Measurements from ENCODE around the gene CEP104.

The CEP104 gene

DNA sequence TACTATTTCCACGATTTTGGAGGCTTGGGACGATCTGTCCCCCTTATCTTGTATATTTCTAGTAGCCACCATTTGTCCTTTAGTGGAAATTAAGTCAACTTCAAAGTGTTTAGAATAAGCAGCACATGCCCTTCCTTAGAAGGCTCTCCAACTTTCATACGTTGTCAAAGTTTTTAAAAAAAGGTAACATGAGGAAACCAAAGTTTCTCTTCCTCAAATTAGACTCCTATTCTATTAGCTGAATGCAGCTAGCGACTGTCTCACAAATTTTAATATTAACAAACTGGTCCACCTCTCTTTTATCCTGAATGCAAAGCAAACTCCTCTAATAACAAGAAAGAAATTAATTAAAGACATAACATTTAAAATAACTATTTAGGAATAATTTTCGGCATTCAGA lies 36.2 kb upstream of the CEP104 start:
- no peak for DNase-seq

DNA sequence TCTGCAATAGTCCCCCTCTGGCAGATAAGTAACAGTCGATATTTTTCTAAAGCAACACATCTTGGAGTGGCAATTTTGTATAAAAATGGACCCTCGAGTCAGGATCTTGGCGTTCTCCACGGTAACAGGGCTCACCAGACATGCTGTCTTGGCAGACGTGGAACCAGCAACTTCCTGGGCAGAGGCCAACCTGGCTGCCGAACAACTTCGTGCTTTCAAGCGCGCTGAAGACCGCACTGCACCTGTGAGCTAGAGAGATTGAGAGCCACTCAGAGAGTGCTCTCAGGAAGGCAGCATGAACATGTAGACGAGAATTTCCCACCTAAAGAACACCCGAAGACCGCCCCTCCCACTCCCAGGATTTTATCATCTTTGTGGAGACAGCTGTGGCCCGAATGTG lies 35.7 kb upstream of the CEP104 start:
- DNase-seq = no peak

DNA sequence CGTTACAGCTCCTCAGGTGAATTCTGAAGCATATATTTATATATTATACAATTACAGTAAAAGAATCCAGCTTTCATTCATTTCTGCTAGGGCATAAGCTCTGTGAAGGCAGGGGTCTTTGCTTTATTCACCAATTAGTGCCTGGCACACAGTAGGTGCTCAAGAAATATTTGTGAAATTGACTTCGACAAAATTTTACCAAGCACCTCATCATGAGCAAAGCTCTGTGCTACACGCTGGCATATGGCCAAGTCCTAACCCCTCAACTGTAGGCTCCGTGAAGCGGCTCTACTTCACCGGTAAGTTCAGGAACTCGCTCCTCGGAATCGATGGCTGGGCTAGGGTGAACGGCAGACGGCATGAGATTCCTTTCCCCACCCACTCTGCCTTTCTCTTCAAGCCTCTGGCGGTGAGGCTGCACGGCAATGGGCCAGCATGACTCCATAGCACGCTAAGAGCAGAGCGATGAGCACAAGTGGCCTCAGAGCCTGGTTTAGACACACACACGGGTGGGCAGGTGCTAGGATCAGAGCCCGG lies 34.4 kb upstream of the CEP104 start:
- DNase-seq = no peak

DNA sequence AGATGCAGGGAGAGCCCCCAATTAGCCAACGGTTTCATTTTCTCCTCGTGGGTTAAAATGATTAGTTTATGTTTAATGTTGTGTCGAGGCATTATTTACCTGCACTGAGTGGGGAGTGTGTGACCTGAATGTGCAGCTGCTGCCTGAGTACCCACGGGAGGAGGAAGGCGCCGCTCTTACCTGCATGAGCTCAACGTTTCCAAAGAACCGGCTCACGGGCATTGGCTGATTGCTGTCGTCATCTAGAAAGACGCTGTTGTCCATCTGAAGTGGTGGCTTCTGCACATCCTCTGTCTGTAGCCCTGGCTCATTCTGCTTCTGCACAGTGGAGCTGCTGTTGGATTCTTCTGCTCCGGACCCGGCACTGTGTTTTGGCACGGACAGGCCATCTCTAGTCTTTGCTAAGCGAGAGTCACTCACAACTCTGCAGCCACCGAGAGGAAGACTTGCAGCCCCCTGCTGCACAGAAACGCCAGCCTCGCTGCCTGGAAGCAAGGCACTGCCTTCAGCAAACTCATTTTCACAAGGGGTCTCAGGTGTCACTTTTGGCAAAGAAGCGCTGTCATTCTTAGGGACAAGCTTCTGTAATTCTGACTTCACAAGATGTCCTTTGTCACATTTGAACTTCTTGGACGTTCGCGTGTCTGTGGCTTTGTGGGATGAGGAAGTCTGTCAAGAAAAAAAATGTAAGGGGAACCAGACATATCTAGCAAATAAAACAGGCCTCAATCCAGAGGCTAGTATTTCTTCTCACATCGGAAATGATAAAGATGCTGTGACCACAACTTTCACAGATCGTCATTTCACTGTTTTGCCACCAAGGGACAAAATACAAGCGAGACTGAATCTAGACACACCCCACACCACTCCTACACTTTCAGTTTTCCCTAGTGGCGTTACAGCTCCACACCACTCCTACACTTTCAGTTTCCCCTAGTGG lies 33.6 kb upstream of the CEP104 start:
- DNase-seq = peak; percentile 69

DNA sequence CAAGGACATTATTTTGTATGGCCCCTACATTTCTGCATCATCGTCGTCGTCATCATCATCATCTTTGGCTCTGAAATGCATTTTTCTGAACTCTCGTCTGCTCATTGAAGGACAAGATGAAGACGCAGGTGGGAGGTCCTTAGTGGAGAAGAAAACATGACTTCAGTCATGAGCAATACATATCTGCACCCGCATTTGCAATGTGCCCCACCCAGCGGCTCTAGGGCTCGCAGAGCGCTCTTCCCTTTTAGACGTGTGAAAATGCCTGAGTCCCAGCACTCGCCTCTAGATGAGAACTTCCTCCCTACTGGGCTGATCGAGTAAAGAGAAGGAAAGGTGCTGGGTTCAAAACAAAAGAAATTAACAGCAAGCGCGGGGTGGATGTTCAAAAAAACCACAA lies 32.9 kb upstream of the CEP104 start:
- DNase-seq = peak; percentile 53

DNA sequence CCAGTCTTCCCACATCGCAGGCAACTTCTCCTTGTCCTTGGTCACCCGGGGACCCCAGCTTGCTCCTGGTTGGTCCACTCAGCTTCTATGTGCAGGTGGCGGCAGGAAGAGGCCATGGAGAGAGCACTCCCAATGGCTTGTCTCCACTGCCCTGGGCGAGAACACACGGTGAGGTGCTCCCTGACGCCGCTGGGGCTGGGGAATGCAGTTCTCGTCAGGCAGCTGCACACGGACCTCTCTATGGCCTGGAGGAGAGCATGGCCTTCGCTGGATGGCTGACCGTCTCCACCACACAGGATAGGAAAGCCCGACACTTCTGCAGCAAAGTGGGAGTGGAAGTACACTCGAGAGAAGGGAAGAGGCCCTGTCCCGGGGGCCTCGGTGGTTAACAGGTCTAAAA lies 31.3 kb upstream of the CEP104 start:
- no peak for DNase-seq

DNA sequence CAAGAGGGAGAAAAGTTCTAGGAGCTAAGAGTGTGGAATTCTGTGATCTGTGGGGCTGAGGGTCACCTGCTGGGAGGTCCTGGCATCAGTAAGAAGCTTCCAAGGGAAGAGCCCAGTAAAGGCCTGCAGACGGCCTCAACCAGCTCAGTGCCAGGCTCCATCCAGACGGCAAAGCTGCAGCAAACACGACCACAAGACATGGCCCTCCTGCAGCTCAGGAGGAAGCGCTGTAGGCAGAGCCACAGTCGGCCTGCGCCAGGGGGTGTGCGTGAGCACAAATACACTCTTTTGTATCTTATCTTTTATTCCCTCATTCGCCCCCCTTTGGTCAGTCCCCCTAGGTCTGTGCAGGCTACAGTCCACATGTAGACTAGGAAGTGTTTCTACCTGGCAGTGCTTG lies 29.7 kb upstream of the CEP104 start:
- DNase-seq = no peak

DNA sequence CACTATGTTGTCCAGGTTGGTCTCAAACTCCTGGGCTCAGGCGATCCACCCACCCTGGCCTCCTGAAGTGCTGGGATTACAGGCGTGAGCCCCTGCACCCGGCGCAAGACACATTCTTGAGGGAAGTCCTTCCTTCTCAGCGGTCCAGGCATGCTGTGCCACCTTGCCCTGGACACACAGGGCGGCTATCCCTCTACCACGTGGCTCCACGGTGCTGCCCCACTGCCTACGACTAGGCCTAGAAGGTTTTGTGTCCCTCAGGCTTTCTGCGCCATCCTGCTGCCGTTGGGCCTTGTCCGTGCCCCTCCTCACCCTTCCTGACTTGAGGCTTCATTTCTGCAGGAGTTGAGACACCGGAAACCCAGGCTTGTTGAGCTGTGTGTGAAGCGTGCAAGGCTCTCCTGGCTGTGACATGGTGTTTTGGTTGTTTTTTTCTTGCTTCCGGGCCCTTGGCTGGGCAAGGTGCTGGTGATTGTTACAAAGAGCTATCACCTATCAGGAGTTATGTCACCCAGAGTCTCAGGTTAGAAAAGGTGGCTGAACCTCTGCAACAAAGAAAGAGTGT lies 29.2 kb upstream of the CEP104 start:
- no peak for DNase-seq

DNA sequence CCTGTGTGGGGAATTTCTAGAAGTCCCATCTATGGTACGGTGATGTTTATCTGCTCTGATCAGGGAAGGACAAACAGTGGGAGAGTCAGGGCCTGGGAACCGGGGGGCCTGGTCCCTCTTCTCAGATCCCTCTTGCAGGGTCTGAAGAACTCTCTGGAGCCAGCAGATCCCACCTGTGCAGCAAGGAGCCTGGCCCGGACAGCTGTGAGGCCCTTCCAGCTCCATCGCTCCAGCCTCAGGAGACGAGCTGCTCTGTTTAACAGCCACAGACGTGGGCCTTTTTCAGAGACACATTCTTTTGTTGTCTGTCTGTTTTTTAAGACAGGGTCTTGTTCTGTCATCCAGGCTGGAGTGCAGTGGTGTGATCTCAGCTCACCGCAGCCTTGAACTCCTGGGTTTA lies 28.6 kb upstream of the CEP104 start:
- DNase-seq = no peak

DNA sequence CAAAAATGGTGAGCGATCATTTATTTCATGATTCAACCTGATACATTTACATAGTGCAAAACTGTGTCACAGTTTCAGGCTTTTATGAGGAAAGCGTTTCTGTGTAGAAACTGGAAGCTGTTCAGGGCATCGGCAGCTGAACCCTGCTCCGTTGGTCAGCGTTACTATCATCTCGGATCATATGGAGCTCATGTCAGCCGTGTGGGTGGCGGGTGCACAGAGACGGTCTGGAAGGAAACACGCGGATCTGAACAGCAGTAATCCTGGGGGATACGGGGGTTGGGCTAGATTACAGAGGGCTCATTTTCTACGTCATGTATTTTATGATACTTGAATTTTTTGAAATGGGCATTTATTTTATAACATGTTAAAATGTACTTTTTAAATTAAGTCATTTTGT lies 28.0 kb upstream of the CEP104 start:
- DNase-seq = no peak

DNA sequence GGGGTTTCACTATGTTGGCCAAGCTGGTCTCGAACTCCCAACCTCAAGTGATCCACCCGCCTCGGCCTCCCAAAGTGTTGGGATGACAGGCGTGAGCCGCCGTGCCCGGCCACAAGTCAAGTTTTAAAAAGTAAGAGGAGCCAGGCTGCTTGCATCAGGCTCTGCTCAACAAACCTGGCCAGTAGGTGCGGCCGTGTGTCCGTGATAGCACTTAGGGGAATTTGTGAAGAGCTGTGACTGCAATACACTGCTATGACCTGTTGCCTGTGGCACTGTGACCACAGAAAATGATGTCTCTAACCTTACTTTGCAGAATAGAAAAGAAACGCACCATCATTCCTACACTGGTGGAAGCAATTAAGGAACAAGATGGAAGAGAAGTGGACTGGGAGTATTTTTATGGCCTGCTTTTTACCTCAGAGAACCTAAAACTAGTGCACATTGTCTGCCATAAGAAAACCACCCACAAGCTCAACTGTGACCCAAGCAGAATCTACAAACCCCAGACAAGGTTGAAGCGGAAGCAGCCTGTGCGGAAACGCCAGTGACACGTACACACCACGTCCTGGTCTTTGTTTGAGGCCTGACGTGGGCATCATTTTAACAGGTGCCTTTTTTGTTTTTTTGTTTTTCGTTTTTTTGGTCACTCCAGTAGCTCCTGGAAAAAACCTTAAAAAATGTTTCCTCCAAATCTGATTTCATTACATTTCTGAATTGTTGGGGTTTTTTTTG lies 26.3 kb upstream of the CEP104 start:
- DNase-seq = peak; percentile 61

DNA sequence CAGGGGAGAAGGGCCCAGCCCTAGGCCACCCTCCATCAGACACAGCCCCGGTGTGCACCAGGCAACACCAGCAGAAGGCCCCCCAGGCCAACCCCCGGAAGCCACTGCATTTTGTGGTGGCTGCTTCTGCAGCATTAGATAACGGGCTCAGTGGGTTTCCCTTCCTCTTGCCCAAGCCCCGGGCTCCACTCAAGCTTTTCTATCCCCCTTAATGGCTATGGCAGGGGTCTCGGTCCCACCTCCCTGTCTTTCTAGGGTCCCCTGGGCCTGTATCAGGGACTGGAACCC lies 24.1 kb upstream of the CEP104 start:
- no peak for DNase-seq

DNA sequence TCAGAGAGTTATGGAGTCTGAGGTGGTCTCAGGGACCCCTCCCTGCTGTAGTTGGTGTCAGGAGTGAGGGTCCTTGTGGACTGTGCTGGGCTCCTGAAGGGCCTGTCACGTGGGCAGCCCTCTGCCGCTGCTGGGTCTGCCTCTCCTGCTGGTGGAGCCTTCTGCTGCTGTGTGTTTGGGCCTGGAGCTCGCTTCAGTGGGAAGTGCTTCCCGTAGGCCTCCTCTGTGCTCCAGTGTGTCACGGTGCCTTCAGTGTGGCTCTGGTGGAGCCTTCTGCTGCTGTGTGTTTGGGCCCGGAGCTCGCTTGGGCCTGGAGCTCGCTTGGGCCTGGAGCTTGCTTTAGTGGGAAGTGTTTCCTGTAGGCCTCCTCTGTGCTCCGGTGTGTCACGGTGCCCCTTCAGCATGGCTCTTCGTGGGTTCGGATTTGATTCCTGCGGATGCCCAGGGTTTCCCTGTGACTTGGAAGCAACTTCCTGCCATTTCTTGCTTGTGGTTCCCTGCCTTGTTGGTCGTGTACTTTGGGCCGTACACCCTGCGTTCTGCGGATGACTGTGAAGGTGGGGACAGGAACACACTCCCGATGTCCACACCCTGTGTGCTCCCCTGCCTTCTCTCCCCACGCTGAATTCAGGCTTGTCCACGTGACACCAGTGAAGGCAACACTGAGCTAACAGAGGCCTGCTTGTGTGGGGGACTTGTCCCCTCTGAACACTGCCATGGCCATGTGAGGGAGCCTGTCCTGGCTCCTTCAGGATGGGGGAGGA lies 23.6 kb upstream of the CEP104 start:
- DNase-seq = no peak

DNA sequence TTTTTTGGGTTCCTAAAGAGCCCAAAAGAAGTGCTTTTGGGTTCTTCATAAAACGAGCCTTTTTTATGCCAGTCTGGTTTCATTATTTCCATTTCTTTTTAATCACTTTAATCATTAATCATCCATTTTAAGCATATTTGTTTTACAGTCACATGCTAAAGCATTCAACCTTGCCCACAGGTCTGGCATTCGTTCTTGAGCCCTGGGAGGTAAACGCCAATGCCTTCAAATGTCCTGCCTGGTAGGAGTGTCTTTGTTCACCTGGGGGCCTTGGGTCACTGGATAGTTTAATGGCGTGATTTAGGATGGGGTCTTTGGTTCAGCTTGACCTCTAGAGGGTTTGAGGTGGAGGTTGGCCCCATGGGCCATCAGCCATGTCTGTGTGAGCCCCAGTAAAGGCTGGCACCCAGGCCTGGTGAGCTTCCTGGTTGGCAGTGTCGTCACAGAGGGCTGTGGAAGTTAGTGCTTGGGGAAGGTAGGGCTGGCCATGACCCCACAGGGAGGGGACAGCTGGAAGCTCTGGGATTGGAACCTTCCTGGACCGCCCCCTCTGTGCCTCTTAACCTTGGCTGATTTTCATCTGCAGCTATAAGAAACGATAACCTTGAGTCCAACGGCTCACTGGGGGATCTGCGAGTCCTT lies 22.9 kb upstream of the CEP104 start:
- DNase-seq = no peak

DNA sequence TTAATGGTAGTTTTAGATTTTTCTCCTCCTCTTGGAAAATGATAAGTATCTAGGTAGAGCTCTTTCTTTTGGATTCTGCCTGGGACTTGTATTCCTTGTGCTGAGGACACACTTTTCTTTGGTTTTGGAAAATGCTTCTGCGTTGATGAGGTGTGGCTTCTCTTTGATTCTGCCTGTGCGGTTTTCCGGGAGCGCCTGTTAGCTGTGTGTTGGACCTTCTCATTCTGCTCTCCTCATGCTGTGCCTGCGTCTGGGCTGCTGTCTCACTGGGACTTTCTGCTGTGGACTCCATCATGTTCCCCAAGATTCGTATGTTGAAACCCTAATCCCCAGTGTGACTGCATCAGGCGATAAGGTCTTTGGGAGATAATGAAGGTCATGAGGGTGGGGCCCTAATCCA lies 22.1 kb upstream of the CEP104 start:
- no peak for DNase-seq

DNA sequence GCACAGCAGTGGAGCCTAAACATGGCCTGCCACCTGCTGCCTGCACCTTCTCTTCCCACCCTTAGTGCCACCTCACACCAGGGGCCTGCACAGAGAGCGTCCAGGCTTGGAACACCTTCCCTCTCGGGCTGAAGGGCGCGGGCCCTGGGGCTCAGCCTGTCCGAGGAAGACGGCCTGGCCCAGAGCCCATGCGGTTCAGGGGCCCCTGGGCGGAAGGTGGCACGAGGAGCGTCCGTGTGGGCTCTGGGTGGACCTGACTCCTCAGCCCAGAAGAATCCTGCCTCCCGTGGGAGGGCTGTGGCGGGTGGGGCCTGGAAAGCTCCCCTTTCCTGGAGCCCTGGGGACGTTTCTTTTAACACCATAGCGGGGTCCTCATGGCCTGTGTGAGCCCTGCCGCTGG lies 19.7 kb upstream of the CEP104 start:
- no peak for DNase-seq

DNA sequence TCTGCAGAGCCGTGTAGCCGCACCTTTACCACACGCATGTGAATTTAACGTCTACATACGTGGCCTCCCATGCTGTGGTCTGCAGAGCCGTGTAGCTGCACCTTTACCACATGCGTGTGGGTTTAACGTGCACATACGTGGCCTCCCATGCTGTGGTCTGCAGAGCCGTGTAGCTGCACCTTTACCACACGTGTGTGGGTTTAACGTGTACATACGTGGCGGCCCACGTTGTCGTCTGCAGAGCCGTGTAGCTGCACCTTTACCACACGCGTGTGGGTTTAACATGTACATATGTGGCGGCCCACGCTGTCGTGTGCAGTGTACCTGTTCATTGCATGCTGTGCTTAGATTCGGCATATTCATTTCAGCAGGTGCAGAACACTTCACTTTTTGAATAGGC lies 17.7 kb upstream of the CEP104 start:
- DNase-seq = no peak

DNA sequence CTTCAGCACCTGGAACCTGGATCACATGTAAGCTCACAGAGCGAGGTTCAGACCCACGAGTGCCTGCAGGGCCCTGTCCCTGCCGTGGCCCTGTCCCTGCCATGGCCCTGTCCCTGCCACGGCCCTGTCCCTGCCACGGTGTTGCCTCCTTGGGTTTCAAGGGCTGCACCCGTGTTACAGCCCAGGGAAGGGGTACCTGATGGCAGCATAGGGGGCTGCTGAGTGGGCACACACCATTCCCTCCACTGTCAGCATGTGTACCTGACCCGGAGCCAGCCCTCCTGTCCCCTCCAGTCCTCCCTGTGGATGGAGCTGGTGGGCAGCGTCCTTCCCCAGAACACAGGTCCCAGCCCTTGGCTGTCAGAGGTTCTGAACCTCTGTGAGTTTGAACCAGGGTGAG lies 15.5 kb upstream of the CEP104 start:
- DNase-seq = no peak

DNA sequence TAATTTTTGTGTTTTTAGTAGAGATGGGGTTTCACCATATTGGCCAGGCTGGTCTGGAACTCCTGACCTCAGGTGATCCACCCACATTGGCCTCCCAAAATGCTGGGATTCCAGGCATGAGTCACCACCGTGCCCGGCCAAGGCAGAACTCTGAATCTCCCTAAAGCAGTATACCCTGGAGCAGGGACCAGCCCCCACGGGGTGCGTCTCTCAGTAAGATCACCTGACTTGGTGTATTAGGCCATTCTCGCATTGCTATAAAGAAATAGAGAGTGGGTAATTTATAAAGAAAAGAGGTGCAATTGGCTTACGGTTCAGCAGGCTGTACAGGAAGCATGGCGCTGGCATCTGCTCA lies 14.4 kb upstream of the CEP104 start:
- no peak for DNase-seq

DNA sequence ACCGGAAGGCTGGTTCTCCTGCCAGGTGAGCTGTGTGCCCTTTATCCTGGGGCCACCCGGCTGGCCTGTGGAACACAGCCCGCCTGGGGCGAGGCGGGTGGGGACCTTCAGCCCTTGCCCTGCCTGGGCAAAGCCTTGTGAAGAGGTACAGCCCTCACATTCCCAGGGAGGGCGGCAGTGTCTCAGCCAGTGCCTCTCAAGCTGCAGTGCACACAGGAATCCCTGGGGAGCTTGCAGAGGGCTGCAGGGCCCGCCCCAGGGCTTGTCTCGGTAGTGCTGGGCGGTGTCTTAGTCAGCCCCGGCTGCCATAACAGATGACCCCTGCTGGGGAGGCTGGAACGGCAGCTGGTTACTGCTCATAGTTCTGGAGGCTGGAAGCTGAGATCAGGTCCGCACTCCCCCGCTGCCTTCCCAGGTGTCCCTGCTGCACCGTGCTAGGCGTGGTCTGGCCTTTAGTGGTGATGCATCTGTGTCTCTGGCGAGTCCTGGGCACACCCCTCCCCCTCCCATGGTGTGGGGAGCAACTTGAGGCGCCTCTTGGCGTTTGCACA lies 12.8 kb upstream of the CEP104 start:
- no peak for DNase-seq

DNA sequence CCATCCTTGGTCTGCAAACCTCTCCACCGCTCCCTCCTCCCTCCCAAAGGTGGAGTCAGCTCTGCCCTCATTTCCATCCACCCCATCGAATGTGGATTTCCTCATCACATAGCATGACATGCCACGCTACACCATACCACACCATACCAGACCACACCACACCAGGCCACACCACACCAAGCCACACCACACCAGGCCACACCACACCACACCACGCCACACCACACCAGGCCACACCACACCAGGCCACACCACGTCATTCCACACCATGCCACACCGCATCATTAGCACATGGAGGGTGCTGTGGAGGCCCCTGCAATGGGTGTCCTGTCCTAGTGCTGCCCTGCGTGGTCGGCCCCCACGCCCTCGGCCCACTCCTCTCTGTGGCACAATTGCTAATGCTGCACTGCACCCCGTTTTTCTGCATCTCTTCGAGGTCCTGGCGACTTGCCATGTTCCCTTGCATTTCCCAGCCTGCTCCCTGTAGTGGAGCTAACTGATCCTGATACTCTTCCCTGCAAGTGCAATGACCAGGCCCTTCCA lies 11.5 kb upstream of the CEP104 start:
- DNase-seq = no peak

DNA sequence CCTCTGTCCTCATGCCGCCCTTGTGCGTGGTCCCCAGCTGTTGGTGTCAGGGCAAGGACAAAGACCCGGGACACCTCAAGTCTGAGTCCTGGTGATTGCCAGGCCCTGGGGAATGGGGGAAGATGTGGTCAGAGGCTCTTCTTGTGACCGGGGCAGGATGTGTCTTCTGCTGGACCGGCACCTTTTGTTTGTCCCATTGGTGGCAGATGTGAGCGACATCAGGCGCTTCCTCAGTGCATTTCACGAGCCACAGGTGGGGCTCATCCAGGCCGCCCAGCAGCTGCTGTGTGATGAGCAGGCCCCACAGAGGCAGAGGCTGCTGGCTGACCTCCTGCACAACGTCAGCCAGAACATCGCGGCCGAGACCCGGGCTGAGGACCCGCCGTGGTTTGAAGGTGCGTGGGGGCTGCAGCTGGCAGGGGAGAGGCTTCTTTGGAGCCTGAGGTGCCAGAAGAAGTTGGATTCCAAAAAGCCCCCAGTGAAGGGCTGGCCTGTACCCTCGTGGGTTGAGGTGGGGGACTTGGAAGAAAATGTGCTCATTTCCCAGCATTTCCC lies 8.7 kb upstream of the CEP104 start:
- DNase-seq = no peak
